ENCODE data around the gene LSM12.

Gene LSM12

GRCh38 chr17:44024853-44025252 is 41.6 kb downstream of the LSM12 start:
- Histone ChIP-seq H3K4me3 (ENCODE audit: insufficient read depth, low read length, poor library complexity, severe bottlenecking) (no peak overlapping the region), H2AFZ (ENCODE audit: low read depth, low read length, severe bottlenecking) (no peak overlapping the region), H3K79me2 (ENCODE audit: insufficient read depth, low read length) (no peaks in the 10 kb centered on the region), H3K9me3 (ENCODE audit: insufficient read depth, low read length) (no peaks in the 10 kb centered on the region), H3F3A (ENCODE audit: insufficient read depth) (no peaks in the 10 kb centered on the region), H3K4me2 (ENCODE audit: low read depth, low read length, poor library complexity, severe bottlenecking) (no peak overlapping the region), H4K20me1 (ENCODE audit: low read depth, low read length) (no peaks in the 10 kb centered on the region), H3K27me3 (ENCODE audit: low read length) (no peaks in the 10 kb centered on the region), H3K9ac (ENCODE audit: low read length) (no peak overlapping the region), H3K9me2 (replicated peaks; ENCODE audit: insufficient read depth, low read length) (no peaks in the 10 kb centered on the region), H3K27ac (ENCODE audit: low read depth, low read length) (no peak overlapping the region), H3K36me3 (ENCODE audit: low read length) (no peaks in the 10 kb centered on the region)
- TF ChIP-seq CTCF (IDR thresholded peaks at IDR 0.05; ENCODE audit: insufficient read depth, low read length, poor library complexity, severe bottlenecking), result no peak
- no peak for TF ChIP-seq EZH2phosphoT487 (conservative IDR thresholded peaks at IDR 0.05; ENCODE audit: low read length)

GRCh38 chr17:44024271-44024663 is 42.2 kb downstream of the LSM12 start:
- H3K27ac ChIP-seq (ENCODE audit: low read depth, low read length), result no peak overlapping the region
- TF ChIP-seq EZH2phosphoT487 (conservative IDR thresholded peaks at IDR 0.05; ENCODE audit: low read length), result no peak
- TF ChIP-seq CTCF (IDR thresholded peaks at IDR 0.05; ENCODE audit: insufficient read depth, low read length, poor library complexity, severe bottlenecking), result no peak
- no peaks in the 10 kb centered on the region for H4K20me1 ChIP-seq (ENCODE audit: low read depth, low read length)
- no peak overlapping the region for H3K4me2 ChIP-seq (ENCODE audit: low read depth, low read length, poor library complexity, severe bottlenecking)
- H2AFZ ChIP-seq (ENCODE audit: low read depth, low read length, severe bottlenecking), result no peak overlapping the region
- H3K4me3 ChIP-seq (ENCODE audit: insufficient read depth, low read length, poor library complexity, severe bottlenecking), result no peak overlapping the region
- H3K27me3 ChIP-seq (ENCODE audit: low read length), result no peaks in the 10 kb centered on the region
- H3K36me3 ChIP-seq (ENCODE audit: low read length), result no peaks in the 10 kb centered on the region
- H3K9me3 ChIP-seq (ENCODE audit: insufficient read depth, low read length), result no peaks in the 10 kb centered on the region
- H3K9me2 ChIP-seq (replicated peaks; ENCODE audit: insufficient read depth, low read length), result no peaks in the 10 kb centered on the region
- H3K9ac ChIP-seq (ENCODE audit: low read length), result no peak overlapping the region
- H3F3A ChIP-seq (ENCODE audit: insufficient read depth), result no peaks in the 10 kb centered on the region
- H3K79me2 ChIP-seq (ENCODE audit: insufficient read depth, low read length), result no peaks in the 10 kb centered on the region

GRCh38 chr17:44023545-44024270 is 42.8 kb downstream of the LSM12 start:
- no peak overlapping the region for H3K4me3 ChIP-seq (ENCODE audit: insufficient read depth, low read length, poor library complexity, severe bottlenecking)
- H3K4me2 ChIP-seq (ENCODE audit: low read depth, low read length, poor library complexity, severe bottlenecking), result no peak overlapping the region
- H3K9me3 ChIP-seq (ENCODE audit: insufficient read depth, low read length), result no peaks in the 10 kb centered on the region
- TF ChIP-seq CTCF (IDR thresholded peaks at IDR 0.05; ENCODE audit: insufficient read depth, low read length, poor library complexity, severe bottlenecking) (no peak), EZH2phosphoT487 (conservative IDR thresholded peaks at IDR 0.05; ENCODE audit: low read length) (no peak)
- H3K36me3 ChIP-seq (ENCODE audit: low read length), result no peaks in the 10 kb centered on the region
- H3K27me3 ChIP-seq (ENCODE audit: low read length), result no peaks in the 10 kb centered on the region
- H3K27ac ChIP-seq (ENCODE audit: low read depth, low read length), result no peak overlapping the region
- no peaks in the 10 kb centered on the region for H3K9me2 ChIP-seq (replicated peaks; ENCODE audit: insufficient read depth, low read length)
- no peak overlapping the region for H3K9ac ChIP-seq (ENCODE audit: low read length)
- no peak overlapping the region for H2AFZ ChIP-seq (ENCODE audit: low read depth, low read length, severe bottlenecking)
- no peaks in the 10 kb centered on the region for H4K20me1 ChIP-seq (ENCODE audit: low read depth, low read length)
- no peaks in the 10 kb centered on the region for H3F3A ChIP-seq (ENCODE audit: insufficient read depth)
- H3K79me2 ChIP-seq (ENCODE audit: insufficient read depth, low read length), result no peaks in the 10 kb centered on the region

Data from SU-DHL-6 (cell line).